Activated T-cell treated with anti-CD3 and anti-CD28 coated beads, Interleukin-2, amount 50 U/mL, for 4 hours (primary cell): ENCODE measurements around the gene CAPN13. TPM values are rescaled to one million over a fixed set of nuclear protein-coding genes. Genes with fewer than 3 reads are reported as not detected.

Source experiments
- ATAC-seq, 2 donors: fragments of 200-7000 bp; cut with Tn5 transposase; one replicate each; pipeline ENCODE4 v1.10.0; 2021
- DNase-seq: peaks from one replicate; pipeline ENCODE4 v3.0.0-alpha.2; 2020
- H3K27me3 Mint-ChIP-seq: one replicate; pipeline ENCODE4 v1.8.0; 2021; ENCODE audit warnings: low read depth, mixed read lengths
- H3K36me3 Mint-ChIP-seq: one replicate; pipeline ENCODE4 v1.8.0; 2022; ENCODE audit warnings: mixed read lengths; ENCODE audit not compliant: insufficient read depth
- H3K4me1 Mint-ChIP-seq: one replicate; pipeline ENCODE4 v1.8.0; 2021; ENCODE audit warnings: low read depth, mixed read lengths
- H3K4me3 Mint-ChIP-seq: one replicate; pipeline ENCODE4 v1.8.0; 2021; ENCODE audit warnings: mild to moderate bottlenecking, moderate library complexity, mixed read lengths
- H3K9me3 Mint-ChIP-seq: one replicate; pipeline ENCODE4 v1.8.0; 2021; ENCODE audit warnings: mixed read lengths
- total RNA-seq, 3 donors: library from RNA; stranded (reverse); gene quantifications; one replicate each; pipeline ENCODE4 v1.2.1, GENCODE V29; 2021

CAPN13 gene
- total RNA-seq, 3 donors from 2014 or later, result 0.08 TPM; not detected in 2

DNA sequence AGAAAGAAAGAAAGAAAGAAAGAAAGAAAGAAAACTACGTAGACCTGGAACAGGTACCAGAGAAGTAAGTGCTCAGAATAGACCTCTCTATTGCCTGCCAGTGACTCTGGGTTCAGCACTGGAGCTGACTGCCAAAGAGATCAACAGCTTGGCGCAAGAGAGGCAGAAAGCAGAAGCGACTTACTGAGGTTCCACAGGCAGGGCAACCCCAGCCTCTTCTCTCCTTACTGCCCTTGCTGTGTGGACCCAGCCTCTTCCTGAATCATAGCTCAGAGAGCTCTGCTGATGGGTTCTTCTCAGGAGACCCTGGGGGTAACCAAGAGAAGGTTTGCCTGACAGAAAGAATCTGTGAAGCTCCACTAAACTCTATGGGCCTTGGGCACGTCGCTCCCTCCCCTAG, 7.1 kb downstream of the CAPN13 start:
- ATAC-seq (no peak), DNase-seq (no peak)
- no peaks in the 10 kb centered on the region for H3K9me3 Mint-ChIP-seq
- H3K27me3 Mint-ChIP-seq, result peaks cover 4% of the 10 kb centered on the region
- peaks cover 8% of the 10 kb centered on the region for H3K4me1 Mint-ChIP-seq
- H3K4me3 Mint-ChIP-seq, result no peak overlapping the region
- no peaks in the 10 kb centered on the region for H3K36me3 Mint-ChIP-seq

DNA sequence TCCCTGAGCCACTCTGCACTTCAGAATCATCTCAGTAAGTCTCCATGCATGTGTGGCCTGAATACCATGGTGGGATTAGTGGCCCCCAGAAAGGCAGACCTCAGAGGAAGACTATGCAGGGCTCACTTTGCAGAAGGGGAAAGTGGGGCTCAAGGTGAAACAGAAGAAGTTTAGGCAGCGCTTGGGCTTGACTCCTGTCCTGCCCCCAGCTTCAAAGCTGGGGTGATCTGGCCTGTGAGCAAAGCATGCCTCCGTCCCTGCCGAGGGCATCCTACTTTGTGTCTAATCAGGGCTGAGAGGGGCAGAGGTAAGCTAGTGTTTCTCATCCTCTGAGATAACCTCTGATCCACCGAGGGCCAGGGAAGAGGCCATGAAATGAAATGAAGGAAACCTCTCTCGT, 7.9 kb downstream of the CAPN13 start:
- DNase-seq (no peak), ATAC-seq (no peak)
- Mint-ChIP-seq H3K4me3 (no peak overlapping the region), H3K9me3 (no peaks in the 10 kb centered on the region), H3K4me1 (peaks cover 8% of the 10 kb centered on the region), H3K27me3 (peaks cover 4% of the 10 kb centered on the region), H3K36me3 (no peaks in the 10 kb centered on the region)

DNA sequence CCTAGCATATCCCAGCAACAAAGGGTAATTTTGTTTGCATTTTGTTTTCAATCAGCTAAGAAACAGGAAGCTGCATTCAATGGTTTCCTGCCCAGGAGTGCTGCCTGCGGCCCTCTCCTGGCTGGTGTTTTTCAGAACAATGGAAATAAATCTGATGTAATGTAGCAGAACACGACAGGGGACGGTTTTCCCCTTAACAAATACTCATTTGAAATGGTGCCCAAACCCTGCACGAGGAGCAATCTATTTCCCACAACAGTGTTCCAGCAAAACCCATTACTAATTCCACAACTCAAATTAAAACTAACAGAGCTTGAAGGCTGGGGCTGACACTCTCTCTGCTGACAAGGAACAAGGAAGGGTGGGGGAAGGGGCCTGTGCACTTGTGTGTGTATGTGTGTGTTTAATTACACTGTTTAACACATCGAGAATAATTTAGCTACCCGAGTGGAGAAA, 8.7 kb downstream of the CAPN13 start:
- Mint-ChIP-seq H3K4me1 (peaks cover 8% of the 10 kb centered on the region), H3K4me3 (no peak overlapping the region), H3K36me3 (no peaks in the 10 kb centered on the region), H3K9me3 (no peaks in the 10 kb centered on the region), H3K27me3 (peaks cover 2% of the 10 kb centered on the region)
- ATAC-seq (no peak), DNase-seq (no peak)

DNA sequence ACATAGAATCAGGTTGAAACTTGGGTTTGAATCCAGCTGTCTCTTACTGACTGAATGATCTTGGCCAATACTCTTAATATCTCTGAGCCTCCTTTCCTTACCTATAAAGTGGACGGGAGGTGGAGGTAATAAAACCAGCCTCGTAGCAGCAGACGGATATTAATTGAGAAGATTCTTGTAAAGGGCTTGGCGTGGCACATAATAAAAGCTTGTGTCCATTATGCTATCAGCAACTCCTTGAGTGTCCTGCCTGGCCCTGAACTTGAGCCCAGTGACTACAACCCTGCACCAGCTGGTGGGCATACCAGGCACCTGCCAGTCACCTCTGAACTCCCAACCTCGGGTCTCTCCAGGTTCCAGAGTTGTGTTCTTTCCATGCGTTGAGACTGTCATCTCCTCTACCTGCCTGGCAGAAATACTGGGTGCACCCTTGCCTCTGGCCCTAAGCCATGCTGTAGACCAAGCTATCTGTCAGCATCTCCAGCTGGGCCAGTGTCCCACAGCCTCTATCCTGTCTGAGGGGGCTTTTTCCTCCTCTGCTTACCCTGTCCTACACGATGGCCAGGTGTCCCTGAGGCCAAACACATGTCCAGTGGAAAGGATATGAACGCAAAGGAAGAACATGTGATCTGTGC, 9.7 kb downstream of the CAPN13 start:
- Mint-ChIP-seq H3K9me3 (no peaks in the 10 kb centered on the region), H3K4me3 (no peak overlapping the region), H3K4me1 (peaks cover 8% of the 10 kb centered on the region), H3K27me3 (peaks cover 2% of the 10 kb centered on the region), H3K36me3 (no peaks in the 10 kb centered on the region)
- ATAC-seq, result no peak
- no peak for DNase-seq

DNA sequence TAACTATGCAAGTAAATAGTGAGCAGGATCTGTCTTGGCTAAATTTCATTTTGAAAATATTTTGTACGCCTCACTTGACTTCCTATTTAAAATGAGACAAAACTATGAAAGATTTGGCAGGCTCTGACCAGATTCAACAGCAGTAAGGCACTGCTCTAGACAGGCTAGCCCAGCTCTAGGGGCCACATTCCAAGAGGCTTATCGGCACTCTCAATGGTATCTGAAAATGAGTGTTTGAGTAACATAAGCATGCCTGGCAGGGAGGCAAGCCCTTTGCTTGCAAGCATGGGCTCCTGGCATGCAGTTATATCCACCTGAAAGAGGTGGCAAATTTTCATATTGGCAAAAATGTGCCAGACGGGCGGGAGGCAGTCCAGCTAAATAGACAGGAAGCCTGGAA, 10.5 kb downstream of the CAPN13 start:
- no peak for DNase-seq
- peaks cover 11% of the 10 kb centered on the region for H3K4me1 Mint-ChIP-seq
- H3K9me3 Mint-ChIP-seq, result no peaks in the 10 kb centered on the region
- no peak for ATAC-seq
- H3K36me3 Mint-ChIP-seq, result no peaks in the 10 kb centered on the region
- H3K27me3 Mint-ChIP-seq, result peaks cover 4% of the 10 kb centered on the region
- no peak overlapping the region for H3K4me3 Mint-ChIP-seq

DNA sequence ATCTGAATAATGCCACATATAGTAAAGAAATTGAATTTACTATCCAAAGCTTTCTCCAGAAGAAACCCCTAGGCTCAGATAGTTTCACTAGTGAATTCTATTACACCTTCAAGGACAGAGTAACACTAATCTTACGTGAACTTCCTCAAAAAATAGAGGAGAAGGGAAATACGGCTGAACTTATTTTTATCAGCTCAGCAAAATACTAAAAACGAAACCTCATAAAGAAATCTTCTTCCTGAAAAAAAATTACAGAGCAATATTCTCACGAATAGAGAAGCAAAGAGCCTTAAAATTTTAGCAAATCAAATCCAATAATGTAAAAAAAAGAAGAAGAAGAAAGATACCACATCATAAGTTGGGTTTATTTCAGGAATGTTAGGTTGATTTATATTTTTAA, 14.7 kb downstream of the CAPN13 start:
- H3K4me3 Mint-ChIP-seq, result no peak overlapping the region
- peaks cover 2% of the 10 kb centered on the region for H3K4me1 Mint-ChIP-seq
- H3K36me3 Mint-ChIP-seq, result no peaks in the 10 kb centered on the region
- H3K27me3 Mint-ChIP-seq, result peaks cover 8% of the 10 kb centered on the region
- H3K9me3 Mint-ChIP-seq, result no peaks in the 10 kb centered on the region
- DNase-seq (no peak), ATAC-seq (no peak)

DNA sequence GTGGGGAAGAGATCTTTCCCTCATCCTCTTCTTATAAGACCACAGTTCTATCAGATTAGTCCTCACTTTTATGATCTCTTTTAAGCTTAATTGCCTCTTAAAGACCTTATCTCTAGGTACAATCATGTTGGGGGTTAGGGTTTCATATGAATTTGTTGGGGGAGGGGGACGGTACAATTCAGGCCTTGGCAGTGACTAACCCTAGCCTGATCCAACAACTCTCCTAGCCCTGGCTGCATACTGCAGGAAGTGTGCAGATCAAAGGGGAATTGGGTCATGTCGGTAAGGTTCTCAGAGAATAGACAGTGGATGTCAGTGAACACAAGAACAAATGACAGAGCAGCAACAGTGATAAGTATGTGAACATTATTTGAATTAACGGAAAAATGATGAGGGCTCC, 16.4 kb downstream of the CAPN13 start:
- peaks cover 2% of the 10 kb centered on the region for H3K4me1 Mint-ChIP-seq
- no peaks in the 10 kb centered on the region for H3K36me3 Mint-ChIP-seq
- H3K9me3 Mint-ChIP-seq, result no peaks in the 10 kb centered on the region
- no peak for DNase-seq
- peaks cover 12% of the 10 kb centered on the region for H3K27me3 Mint-ChIP-seq
- H3K4me3 Mint-ChIP-seq, result no peak overlapping the region
- no peak for ATAC-seq

DNA sequence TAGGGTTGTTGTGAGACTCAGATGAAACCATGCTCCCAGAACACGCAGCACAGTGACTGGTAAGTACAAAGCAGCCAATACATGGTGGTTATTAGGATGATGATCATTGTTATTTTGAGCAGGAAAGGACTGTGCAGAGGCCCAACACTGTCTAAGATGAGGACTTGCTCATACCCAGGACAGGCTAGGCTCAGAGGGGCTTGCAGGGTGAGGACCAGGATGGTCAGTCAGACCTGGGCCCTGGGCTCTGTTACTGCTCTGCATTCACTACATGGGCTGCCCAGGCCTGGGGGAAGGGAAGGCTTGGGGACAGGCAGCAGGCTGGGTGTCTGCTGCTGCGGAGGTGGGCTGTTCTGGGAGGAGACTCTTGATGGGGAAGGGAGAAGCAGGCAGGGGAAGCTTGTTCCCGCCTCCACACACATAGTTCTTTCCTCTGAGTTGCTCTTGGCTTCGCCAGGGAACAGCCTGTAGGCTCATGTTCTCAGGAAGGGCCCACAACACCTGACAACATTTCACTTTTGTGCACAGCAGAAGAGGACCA, 17.5 kb downstream of the CAPN13 start:
- H3K27me3 Mint-ChIP-seq, result peaks cover 11% of the 10 kb centered on the region
- no peak overlapping the region for H3K4me3 Mint-ChIP-seq
- no peaks in the 10 kb centered on the region for H3K36me3 Mint-ChIP-seq
- H3K9me3 Mint-ChIP-seq, result no peaks in the 10 kb centered on the region
- ATAC-seq (no peak), DNase-seq (no peak)
- peaks cover 2% of the 10 kb centered on the region for H3K4me1 Mint-ChIP-seq

DNA sequence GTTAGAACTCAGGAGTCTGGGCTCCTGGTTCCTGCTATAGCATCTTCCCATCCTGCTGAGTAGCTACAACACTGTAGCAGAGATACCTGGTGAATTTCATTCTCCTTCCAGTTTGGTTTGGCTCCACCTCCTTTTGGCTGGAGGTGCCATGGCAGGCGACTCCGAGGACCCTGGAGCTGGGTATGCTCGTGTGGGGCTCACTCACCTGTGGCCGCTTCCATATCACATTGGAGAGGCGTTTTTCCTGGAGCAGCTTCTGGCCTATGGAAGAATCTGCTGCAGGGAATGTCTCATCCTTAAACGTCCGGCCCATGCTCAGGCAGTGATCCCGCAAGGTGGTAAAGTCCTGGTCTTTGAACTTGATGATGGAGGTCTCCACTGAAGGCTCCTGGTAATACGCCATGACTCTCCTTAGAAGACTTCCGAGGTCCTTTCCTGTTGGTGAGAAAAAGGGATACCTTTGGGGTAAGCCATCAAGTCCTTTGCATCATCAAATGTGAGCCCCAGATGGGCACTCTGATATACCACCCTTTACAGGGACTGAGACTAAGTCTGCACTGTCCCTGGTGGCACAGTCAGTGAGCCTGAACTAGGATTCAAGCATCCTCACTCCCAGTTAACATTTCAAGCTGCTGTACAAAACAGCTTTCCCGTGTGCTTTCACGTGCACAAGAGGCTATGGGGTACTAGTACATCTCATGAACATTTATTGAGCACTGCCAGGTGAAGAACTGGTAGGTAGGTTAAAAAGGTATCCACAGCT, 20.1 kb downstream of the CAPN13 start:
- Mint-ChIP-seq H3K4me1 (peaks cover 2% of the 10 kb centered on the region), H3K27me3 (peaks cover 17% of the 10 kb centered on the region), H3K4me3 (no peak overlapping the region), H3K9me3 (no peaks in the 10 kb centered on the region), H3K36me3 (no peaks in the 10 kb centered on the region)
- DNase-seq (no peak), ATAC-seq (no peak)

DNA sequence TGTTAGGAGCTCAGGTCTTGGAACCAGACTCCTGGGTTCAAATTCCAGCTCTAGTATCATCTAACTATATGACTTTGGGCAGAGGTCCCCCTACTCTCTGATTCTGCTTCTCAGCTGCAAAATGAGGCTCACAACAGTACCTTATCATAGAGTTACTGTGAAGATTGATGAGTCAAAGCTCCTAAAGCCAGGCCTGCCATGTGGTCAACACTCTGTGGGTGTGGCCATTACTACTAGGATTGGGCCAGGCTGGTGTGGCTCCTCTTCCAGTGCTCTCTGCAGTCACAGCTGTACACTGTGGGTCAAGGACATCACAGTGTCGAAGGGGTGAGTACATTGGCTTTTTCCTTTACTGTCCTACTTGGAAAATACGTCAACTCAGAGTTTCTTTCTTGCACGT, 22.6 kb downstream of the CAPN13 start:
- no peak for ATAC-seq
- no peak overlapping the region for H3K4me3 Mint-ChIP-seq
- no peaks in the 10 kb centered on the region for H3K4me1 Mint-ChIP-seq
- no peak for DNase-seq
- peaks cover 13% of the 10 kb centered on the region for H3K27me3 Mint-ChIP-seq
- H3K9me3 Mint-ChIP-seq, result no peaks in the 10 kb centered on the region
- no peaks in the 10 kb centered on the region for H3K36me3 Mint-ChIP-seq

DNA sequence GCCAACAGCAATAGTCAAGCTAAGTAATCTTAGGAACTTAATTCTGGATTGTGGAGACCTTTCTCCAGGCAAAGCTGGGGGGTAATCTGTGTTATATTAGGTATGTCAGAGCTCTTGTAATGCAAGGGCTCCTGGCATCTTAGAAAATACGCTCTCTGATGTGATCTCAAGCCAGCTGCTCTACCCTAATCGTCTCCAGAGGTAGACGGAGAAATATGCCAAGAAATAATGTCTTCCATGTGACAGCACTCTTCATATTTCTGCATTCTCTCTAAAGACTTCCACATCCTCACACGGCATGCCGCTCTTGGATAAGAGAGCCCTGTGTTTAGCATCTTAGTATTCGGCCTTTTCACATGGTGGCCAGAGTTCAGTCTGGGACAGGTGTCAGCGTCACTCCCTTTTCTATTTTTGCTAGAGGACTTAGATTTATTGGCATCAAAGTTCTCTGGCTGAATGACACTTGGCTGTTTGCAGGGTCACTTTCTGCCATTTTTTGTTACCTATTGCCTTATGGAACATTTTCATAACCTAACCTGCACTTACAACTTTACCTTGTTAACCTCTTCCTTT, 25.2 kb downstream of the CAPN13 start:
- Mint-ChIP-seq H3K9me3 (no peaks in the 10 kb centered on the region), H3K4me3 (no peak overlapping the region), H3K4me1 (no peaks in the 10 kb centered on the region), H3K27me3 (peaks cover 13% of the 10 kb centered on the region), H3K36me3 (no peaks in the 10 kb centered on the region)
- ATAC-seq (no peak), DNase-seq (no peak)

DNA sequence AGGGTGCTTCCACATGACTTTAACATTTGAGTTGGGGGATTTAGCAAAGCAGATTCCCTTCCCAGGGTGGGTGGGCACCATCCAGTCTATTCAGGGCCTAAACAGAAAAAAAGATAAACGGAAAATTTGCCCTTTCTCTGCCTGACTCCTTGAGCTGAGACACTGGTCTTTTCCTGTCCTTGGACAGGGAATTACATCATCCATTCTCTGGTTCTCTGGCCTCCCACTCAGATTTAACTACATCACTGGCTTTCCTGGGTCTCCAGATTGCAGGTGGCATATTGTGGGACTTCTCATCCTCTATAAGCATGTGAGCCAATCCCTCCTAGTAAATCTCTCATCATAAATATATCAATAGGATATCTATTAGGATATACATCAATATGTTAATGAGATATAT, 25.8 kb downstream of the CAPN13 start:
- Mint-ChIP-seq H3K4me3 (no peak overlapping the region), H3K36me3 (no peaks in the 10 kb centered on the region), H3K27me3 (peaks cover 10% of the 10 kb centered on the region), H3K4me1 (no peaks in the 10 kb centered on the region), H3K9me3 (no peaks in the 10 kb centered on the region)
- no peak for DNase-seq
- no peak for ATAC-seq

DNA sequence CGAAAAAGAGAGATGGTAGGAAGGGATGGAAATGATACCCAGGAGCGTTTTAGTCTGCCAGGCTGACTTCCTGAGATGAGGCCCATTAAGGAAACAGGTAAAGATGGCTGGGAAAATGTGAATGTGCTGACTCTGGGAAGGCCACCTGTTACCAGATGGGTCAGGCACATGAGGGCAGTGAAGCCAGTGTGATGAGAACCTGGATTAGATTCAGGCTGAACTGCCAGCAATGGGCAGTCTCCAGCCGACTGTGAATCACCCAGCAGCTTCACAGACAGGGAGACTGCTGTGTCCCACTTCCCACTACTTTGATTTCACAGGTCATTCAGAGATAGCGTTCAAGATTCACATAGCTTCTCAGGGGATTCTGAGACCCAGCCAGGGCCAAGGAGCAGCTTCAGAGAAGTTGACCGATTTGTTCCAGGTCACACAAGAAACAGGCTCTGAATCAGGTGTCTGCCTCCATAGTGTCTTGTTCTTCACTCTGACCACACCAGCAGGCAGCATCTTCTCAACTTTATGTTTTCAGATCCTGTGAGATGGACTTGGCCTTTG, 26.4 kb downstream of the CAPN13 start:
- no peak overlapping the region for H3K4me3 Mint-ChIP-seq
- no peaks in the 10 kb centered on the region for H3K9me3 Mint-ChIP-seq
- ATAC-seq (no peak), DNase-seq (no peak)
- no peaks in the 10 kb centered on the region for H3K36me3 Mint-ChIP-seq
- H3K27me3 Mint-ChIP-seq, result peaks cover 9% of the 10 kb centered on the region
- H3K4me1 Mint-ChIP-seq, result peaks cover under 1% of the 10 kb centered on the region

DNA sequence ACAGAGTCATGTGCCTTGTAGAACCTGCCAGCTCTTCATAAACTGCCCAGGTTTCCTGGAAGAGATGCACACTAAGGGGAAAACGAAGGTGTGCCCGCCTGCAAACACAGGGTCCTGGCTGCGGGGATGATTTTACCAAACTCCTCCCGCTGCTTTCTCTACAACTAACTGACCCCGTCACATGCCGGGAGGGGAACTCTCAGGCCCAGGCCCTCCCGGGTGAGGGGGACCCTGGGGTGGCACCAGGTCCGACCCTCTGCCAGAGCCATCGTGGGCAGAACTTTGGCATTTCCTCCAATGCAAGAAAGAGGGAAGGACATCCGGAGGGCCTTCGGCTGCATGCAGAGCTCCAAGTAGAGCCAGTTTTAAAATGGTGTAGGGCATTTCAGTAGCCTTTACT, 28.6 kb downstream of the CAPN13 start:
- H3K4me1 Mint-ChIP-seq, result peaks cover 4% of the 10 kb centered on the region
- H3K4me3 Mint-ChIP-seq, result no peak overlapping the region
- H3K9me3 Mint-ChIP-seq, result no peaks in the 10 kb centered on the region
- peaks cover 9% of the 10 kb centered on the region for H3K27me3 Mint-ChIP-seq
- H3K36me3 Mint-ChIP-seq, result no peaks in the 10 kb centered on the region
- no peak for DNase-seq
- ATAC-seq, result no peak
